ENCODE results near the gene TIGD3.

The TIGD3 gene

GRCh38 chr11:65316227-65317024 lies 38.1 kb upstream of the TIGD3 start:
- Histone ChIP-seq H3K9me2 (ENCODE audit: low read depth, low read length) (no peaks in the 10 kb centered on the region), H3F3A (ENCODE audit: insufficient read depth, low read length) (no peaks in the 10 kb centered on the region), H2AFZ (ENCODE audit: low read length) (no peak overlapping the region), H3K36me3 (ENCODE audit: insufficient read depth, low read length) (no peaks in the 10 kb centered on the region), H3K79me2 (ENCODE audit: insufficient read depth, low read length) (no peaks in the 10 kb centered on the region), H3K9ac (ENCODE audit: low read length) (no peak overlapping the region), H4K20me1 (ENCODE audit: insufficient read depth, low read length) (no peaks in the 10 kb centered on the region), H3K27ac (ENCODE audit: low read depth, low read length, poor library complexity, severe bottlenecking) (no peak overlapping the region), H3K27me3 (ENCODE audit: insufficient read depth, low read length) (peaks cover 9% of the 10 kb centered on the region), H3K4me1 (ENCODE audit: insufficient read depth, low read length, severe bottlenecking) (peaks cover 6% of the 10 kb centered on the region), H3K9me3 (ENCODE audit: low read length) (no peaks in the 10 kb centered on the region), H3K4me3 (ENCODE audit: low read depth, low read length, poor library complexity, severe bottlenecking) (no peak overlapping the region), H3K4me2 (ENCODE audit: low read length) (no peak overlapping the region)
- TF ChIP-seq, protein P1, sequence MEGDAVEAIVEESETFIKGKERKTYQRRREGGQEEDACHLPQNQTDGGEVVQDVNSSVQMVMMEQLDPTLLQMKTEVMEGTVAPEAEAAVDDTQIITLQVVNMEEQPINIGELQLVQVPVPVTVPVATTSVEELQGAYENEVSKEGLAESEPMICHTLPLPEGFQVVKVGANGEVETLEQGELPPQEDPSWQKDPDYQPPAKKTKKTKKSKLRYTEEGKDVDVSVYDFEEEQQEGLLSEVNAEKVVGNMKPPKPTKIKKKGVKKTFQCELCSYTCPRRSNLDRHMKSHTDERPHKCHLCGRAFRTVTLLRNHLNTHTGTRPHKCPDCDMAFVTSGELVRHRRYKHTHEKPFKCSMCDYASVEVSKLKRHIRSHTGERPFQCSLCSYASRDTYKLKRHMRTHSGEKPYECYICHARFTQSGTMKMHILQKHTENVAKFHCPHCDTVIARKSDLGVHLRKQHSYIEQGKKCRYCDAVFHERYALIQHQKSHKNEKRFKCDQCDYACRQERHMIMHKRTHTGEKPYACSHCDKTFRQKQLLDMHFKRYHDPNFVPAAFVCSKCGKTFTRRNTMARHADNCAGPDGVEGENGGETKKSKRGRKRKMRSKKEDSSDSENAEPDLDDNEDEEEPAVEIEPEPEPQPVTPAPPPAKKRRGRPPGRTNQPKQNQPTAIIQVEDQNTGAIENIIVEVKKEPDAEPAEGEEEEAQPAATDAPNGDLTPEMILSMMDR (IDR thresholded peaks at IDR 0.05; ENCODE audit: low read length), result no peak
- TF ChIP-seq EZH2 (IDR thresholded peaks at IDR 0.05; ENCODE audit: borderline replicate concordance, low read length), result no peak

DNA sequence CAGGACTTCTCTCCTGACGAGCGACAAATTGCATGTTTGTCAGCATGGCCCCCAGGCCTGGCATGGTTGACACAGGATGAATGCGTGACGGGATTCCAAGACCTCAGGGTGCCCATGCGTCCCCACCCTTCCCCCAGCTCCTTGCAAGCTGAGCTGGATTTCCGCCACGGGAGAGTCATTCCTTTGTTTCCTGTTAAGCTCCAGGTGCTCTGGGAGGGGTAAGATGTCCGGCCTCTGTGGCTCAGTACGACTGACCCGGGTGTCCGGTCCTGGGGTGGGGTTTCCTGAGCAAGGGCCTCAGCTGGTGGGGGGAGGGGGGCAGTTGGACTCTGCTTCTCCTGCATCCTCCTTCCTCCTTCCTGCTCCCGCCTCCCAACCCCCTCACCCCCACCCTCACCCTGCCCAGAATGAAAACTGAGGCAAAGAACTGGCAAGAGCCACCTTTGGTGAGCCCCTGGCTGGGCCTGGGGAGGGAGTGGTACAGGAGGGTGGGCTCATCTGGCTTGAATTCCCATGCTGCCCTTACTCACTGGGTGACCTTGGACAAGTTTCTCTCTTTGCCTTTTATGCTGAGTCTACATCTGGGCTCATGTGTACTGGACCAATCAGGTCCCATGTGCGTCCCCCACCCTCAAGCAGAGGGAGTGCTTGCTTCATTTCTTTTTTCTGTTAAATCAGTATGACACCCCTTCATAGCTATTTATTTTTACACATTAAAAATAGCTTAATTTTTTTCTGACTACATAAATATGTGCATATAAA lies 37.3 kb upstream of the TIGD3 start:
- no peaks in the 10 kb centered on the region for H3K36me3 ChIP-seq (ENCODE audit: insufficient read depth, low read length)
- H3K9me3 ChIP-seq (ENCODE audit: low read length), result no peaks in the 10 kb centered on the region
- peaks cover 6% of the 10 kb centered on the region for H3K4me1 ChIP-seq (ENCODE audit: insufficient read depth, low read length, severe bottlenecking)
- H3K4me2 ChIP-seq (ENCODE audit: low read length), result no peak overlapping the region
- TF ChIP-seq, protein P1 (IDR thresholded peaks at IDR 0.05; ENCODE audit: low read length), result no peak
- TF ChIP-seq EZH2 (IDR thresholded peaks at IDR 0.05; ENCODE audit: borderline replicate concordance, low read length), result no peak
- no peak overlapping the region for H3K27ac ChIP-seq (ENCODE audit: low read depth, low read length, poor library complexity, severe bottlenecking)
- H3K27me3 ChIP-seq (ENCODE audit: insufficient read depth, low read length), result peaks cover 9% of the 10 kb centered on the region
- no peaks in the 10 kb centered on the region for H3K79me2 ChIP-seq (ENCODE audit: insufficient read depth, low read length)
- H2AFZ ChIP-seq (ENCODE audit: low read length), result no peak overlapping the region
- no peaks in the 10 kb centered on the region for H3F3A ChIP-seq (ENCODE audit: insufficient read depth, low read length)
- H4K20me1 ChIP-seq (ENCODE audit: insufficient read depth, low read length), result no peaks in the 10 kb centered on the region
- no peak overlapping the region for H3K9ac ChIP-seq (ENCODE audit: low read length)
- H3K4me3 ChIP-seq (ENCODE audit: low read depth, low read length, poor library complexity, severe bottlenecking), result no peak overlapping the region
- no peaks in the 10 kb centered on the region for H3K9me2 ChIP-seq (ENCODE audit: low read depth, low read length)

DNA sequence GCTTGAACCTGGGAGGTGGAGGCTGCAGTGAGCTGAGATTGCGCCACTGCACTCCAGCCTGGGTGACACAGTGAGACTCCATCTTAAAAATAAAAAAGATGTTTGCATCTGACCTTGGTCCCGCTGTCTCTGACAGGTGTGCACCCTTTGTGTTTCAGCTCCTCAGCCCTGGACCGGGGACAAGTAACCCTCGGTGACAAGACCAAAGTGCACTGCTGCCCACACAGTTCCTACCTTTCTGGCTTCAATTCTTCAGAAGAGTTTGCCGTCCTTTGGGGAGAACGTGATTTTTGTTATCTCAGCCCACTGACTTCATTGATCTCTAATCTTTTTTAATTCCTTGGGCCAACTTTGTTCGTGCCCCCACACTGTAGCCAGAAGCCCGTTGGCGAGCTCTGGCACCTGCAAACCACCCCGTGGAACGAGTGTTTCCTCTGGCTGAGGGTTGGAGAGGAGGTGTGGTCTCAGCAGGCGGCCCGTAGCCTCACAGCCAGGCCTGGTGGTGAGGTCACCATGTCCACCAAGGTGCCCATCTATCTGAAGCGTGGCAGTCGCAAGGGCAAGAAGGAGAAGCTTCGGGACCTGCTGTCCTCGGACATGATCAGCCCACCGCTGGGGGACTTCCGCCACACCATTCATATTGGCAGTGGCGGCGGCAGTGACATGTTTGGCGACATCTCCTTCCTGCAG lies 34.0 kb upstream of the TIGD3 start:
- Histone ChIP-seq H3K27ac (ENCODE audit: low read depth, low read length, poor library complexity, severe bottlenecking) (no peak overlapping the region), H3K4me2 (ENCODE audit: low read length) (no peak overlapping the region), H4K20me1 (ENCODE audit: insufficient read depth, low read length) (no peaks in the 10 kb centered on the region), H2AFZ (ENCODE audit: low read length) (no peak overlapping the region), H3K9ac (ENCODE audit: low read length) (no peak overlapping the region), H3K79me2 (ENCODE audit: insufficient read depth, low read length) (no peaks in the 10 kb centered on the region), H3K4me1 (ENCODE audit: insufficient read depth, low read length, severe bottlenecking) (peaks cover under 1% of the 10 kb centered on the region), H3K9me3 (ENCODE audit: low read length) (no peaks in the 10 kb centered on the region), H3K36me3 (ENCODE audit: insufficient read depth, low read length) (no peaks in the 10 kb centered on the region), H3K9me2 (ENCODE audit: low read depth, low read length) (no peaks in the 10 kb centered on the region), H3K4me3 (ENCODE audit: low read depth, low read length, poor library complexity, severe bottlenecking) (no peak overlapping the region), H3F3A (ENCODE audit: insufficient read depth, low read length) (no peaks in the 10 kb centered on the region), H3K27me3 (ENCODE audit: insufficient read depth, low read length) (no peaks in the 10 kb centered on the region; the same call in 1 of the 2 replicates)
- TF ChIP-seq, protein P1 (IDR thresholded peaks at IDR 0.05; ENCODE audit: low read length), result no peak
- no peak for TF ChIP-seq EZH2 (IDR thresholded peaks at IDR 0.05; ENCODE audit: borderline replicate concordance, low read length)
